Kidney epithelial cell (primary cell): ENCODE results near the gene LTB4R. TPM values are rescaled to one million over a fixed set of nuclear protein-coding genes. Genes with fewer than 3 reads are reported as not detected.
A peak's percentile ranks its signal among the peaks of the same experiment; 100 is the strongest.

Experiments
- DNase-seq: peaks from one replicate; pipeline ENCODE4 v3.0.0-alpha.2; 2010; ENCODE audit warnings: low read depth
- H3K27me3 ChIP-seq: 2 replicates; pipeline ENCODE4 v1.6.0; 2011; ENCODE audit warnings: low read length; ENCODE audit not compliant: control insufficient read depth, insufficient read depth
- H3K36me3 ChIP-seq: 2 replicates; pipeline ENCODE4 v1.5.1; 2011; ENCODE audit warnings: low read length; ENCODE audit not compliant: control insufficient read depth, insufficient read depth
- H3K4me3 ChIP-seq: 2 replicates; pipeline ENCODE4 v1.5.1; 2011; ENCODE audit warnings: low read depth, mild to moderate bottlenecking, control low read depth, low read length
- CTCF ChIP-seq: IDR thresholded peaks from 2 replicates; pipeline ENCODE4 v1.5.1; 2011; ENCODE audit warnings: mild to moderate bottlenecking, moderate library complexity, low read length, control low read depth, inconsistent platforms; ENCODE audit not compliant: insufficient read depth, poor library complexity, severe bottlenecking
- total RNA-seq: library from RNA; depleted of rRNA; stranded (reverse); fragments of >200 nt; gene quantifications from 2 replicates; pipeline ENCODE4 v1.2.3, GENCODE V29; 2015

LTB4R gene
- total RNA-seq, 1 donor from 2014 or later: 2.8 TPM

DNA sequence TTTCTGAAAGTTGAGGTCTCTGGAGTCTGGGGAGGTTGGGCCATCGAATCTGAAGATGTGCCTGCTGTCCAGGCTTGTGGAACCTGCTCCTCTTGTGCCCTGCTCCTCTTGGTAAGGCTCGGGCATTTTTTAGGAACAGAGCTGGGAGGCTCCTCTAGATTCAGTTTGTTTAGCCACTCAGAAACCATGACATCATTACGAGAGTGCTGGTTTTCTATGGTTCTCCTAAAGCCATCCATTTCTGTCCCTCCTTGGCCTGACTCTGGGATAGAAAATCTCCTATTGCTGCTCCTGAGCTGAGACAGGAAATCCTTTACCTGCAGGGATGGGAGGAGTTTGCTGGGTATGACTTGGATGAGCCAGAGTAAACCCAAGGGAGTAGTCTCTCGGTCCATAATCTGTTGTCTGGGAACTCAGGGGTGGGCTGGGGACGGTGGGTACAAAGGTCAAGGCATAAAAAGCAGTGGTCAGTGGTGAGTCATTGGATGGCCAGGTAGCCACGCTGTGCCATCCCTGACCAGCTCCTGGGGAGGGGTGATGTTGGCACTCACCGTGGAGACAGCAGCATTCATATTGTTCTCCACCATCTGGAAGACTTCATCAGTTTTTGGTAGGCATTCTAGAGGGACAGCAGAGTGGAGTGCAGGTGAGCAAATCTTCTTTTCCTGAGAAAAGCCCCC, 26.0 kb downstream of the LTB4R start:
- H3K36me3 ChIP-seq: no peaks in the 10 kb centered on the region
- DNase-seq: no peak
- H3K4me3 ChIP-seq: no peak overlapping the region
- no peak for TF ChIP-seq CTCF
- peaks cover 53% of the 10 kb centered on the region for H3K27me3 ChIP-seq

DNA sequence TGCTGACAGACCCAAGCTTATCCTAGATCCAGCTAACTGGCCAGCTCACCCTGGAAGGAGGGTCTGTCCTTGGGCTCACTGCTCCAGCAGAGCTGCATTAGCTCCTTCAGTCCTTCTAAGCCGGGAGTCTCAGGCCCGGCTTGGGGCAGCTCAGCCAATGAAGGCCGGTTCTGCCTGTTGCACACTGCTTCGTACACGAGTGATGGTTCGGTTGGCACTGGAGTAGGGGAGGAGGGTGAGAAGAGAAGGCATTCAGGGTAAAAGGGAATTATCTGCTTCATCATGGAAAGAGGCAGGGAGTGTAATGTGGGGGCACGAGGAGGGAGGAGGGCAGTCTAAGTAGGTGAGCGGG, 26.5 kb downstream of the LTB4R start:
- DNase-seq: no peak
- no peak overlapping the region for H3K4me3 ChIP-seq
- H3K27me3 ChIP-seq: peaks cover 48% of the 10 kb centered on the region
- H3K36me3 ChIP-seq: no peaks in the 10 kb centered on the region
- TF ChIP-seq CTCF: no peak

GRCh38 chr14:24338843-24339242, 27.5 kb downstream of the LTB4R start:
- no peak for TF ChIP-seq CTCF
- DNase-seq: no peak
- Histone ChIP-seq H3K36me3 (no peaks in the 10 kb centered on the region), H3K4me3 (no peak overlapping the region), H3K27me3 (peaks cover 41% of the 10 kb centered on the region)

DNA sequence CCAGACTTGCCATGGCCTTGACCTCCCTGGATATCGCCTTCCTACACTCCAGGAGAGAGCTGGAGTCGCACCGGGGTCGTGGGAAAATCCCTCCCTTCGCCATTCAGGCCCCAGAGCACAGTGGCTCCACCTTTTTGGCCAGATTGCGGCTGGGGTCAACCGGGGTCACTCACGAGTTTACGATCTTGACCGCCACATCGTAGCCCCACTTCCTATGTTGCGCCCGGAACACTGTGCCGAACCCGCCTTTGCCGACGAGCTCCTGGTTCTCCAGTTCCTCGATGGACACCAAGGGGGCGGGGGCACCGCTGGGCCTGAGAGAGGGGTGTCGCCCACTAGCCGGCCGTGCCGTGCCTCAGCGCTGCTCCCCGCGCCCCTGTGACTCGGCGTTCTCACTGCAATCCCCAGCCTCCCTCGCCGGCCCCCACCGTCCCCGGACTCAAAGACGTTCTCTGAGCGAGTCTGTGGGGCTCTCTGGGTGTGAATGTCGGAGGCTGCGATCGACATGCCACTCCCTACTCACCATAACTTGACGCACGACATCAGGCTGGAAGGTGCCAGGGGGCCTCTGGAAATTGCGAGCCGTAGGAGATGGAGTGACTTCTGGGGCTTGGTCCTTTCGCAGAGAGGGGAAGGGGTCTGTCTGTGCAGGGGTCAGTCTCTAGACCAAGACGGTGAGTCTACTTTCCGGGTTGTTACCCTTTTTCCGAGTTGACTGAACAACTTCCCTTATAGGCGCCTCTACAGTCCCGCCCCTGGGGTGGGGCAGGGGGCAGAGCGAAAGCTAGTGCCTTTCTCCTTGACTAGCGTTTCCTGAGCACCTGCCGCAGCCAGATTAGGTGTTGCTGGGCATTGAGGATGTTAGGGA, 28.2 kb downstream of the LTB4R start, which contains the start of gene RIPK3:
Gene RIPK3, minus strand, starts transcription at position 708 of the 868 bp plus-strand sequence. Its CDS starts 165 bp downstream, at position 543.
- TF ChIP-seq CTCF: no peak
- no peaks in the 10 kb centered on the region for H3K36me3 ChIP-seq
- H3K27me3 ChIP-seq: peaks cover 34% of the 10 kb centered on the region
- no peak for DNase-seq
- peak within 1 kb of the TSS; percentile 3 for H3K4me3 ChIP-seq

DNA sequence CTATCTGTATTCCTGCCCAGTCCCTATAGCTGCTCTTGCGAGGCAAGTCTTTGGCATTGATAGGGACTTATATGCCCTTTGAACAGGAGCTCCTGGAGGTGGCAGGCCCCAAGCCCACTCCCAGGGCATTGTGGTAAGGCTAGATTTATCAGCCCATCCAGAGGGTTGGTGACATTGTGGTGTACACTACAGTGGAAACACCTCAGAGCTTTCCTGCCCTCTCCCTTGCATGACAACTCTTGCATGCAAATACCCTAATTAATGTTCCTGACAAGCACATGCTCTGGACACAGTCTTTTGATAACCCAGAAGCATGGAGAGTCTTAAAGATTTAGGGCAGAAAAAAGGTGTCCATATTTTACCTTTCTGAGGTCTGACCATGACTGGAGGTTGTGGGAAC, 29.3 kb downstream of the LTB4R start:
- Histone ChIP-seq H3K4me3 (no peak overlapping the region), H3K36me3 (no peaks in the 10 kb centered on the region), H3K27me3 (peaks cover 26% of the 10 kb centered on the region)
- TF ChIP-seq CTCF: no peak
- DNase-seq: no peak
